Right forelimb (tissue), 1 donor: ENCODE measurements around the gene SLX9.

Source experiments
- DNase-seq: peaks from one replicate; pipeline ENCODE4 v3.0.0-alpha.2; 2018

Gene SLX9

GRCh38 chr21:44979687-44980561 lies 40.1 kb downstream of the SLX9 start:
- no peak for DNase-seq

DNA sequence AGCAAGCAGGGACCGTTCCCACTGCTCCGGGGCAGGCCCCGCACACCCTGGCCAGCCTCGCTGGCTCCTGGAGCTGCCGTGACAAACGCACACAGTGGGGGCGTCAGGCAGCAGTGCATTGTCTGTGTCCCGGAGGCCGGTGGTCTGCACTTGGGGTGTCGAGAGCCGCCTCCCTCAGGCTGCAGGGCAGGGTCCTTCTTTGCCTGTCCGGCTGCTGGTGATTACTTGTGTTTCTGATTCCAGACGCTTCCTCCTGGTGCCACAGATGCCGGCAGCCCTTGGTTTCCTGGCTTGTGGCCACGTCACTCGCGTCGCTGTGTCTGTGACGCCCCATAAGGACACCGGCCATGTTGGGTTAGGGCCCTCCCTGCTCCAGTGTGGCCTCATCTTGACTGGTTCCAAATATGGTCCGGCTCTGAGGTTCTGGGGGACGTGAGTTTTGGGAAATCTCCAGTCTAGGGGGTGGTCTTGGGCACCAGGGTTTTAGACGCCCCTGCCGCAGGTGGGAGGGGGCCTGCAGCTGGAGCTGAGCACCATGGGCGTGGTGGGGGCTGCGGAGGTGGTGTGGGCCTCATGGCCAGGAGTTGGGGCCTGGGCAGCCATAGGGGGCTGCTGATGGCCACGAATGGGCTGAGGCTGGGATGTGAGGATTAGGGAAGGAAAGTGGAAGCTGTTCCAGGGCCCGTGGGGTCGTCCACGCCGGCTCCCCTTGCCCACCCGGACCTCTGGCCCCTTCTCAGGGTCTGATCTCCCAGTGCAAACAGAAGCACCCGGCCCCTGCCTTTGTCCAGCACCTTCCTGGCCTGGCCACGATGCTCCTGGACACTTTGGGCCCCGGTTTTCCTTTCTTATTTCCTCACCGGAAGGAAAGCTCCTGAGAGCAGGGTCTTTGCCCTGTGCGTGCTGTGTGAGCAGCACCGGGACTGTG lies 41.0 kb downstream of the SLX9 start:
- DNase-seq = no peak

DNA sequence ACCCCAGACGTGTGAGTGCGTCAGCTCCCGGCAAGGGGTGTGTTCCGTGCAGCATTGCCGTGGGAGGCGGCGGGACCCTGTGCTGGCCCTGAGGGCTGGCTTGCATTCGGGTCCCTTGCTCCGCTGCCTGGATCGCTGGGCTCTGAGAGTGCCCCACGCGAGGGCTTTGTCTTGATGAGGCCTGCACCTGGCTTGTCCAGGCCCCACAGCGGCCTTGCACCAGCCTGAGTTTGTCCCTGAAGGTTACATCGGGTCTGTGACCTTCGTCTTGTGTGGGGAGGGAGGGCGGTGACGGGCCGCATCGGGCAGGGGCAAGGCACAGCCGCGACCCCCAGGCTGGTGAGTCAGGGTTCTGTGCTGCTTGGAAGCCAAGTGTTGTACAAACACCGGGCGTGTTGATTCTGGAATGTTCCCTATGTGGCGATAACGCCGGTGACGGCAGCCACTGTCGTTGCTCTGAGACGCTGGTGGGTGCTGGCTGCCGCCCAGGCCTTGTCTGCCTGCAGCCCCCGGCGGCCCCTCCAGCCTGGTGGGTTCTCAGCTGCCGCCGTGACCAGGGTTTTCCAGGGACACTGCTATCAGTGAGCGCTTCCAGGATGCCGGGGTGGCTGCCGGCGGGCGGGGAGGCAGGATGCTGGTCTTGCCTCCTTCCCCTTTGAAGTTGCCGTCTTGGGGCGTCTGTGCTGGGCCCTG lies 42.9 kb downstream of the SLX9 start:
- DNase-seq = no peak

GRCh38 chr21:44983421-44984206 lies 43.8 kb downstream of the SLX9 start:
- no peak for DNase-seq

DNA sequence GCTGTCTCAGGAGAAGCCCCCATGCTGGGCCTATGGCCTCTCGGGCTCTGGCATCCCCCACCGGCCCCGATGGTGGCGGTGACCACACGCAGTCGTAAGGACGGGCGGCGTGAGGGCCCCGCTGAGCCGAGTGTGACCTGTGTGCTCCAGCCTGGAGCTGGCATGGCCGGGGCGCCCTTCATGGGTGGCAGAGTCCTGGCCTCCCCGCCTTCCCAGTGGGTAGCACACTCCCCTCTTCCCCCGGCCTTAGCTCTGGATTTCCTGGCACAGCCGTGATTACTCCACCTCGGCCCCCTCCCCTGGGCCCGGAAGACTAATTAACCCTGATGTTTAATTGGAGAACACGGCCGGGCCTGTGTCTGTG lies 44.6 kb downstream of the SLX9 start:
- no peak for DNase-seq

DNA sequence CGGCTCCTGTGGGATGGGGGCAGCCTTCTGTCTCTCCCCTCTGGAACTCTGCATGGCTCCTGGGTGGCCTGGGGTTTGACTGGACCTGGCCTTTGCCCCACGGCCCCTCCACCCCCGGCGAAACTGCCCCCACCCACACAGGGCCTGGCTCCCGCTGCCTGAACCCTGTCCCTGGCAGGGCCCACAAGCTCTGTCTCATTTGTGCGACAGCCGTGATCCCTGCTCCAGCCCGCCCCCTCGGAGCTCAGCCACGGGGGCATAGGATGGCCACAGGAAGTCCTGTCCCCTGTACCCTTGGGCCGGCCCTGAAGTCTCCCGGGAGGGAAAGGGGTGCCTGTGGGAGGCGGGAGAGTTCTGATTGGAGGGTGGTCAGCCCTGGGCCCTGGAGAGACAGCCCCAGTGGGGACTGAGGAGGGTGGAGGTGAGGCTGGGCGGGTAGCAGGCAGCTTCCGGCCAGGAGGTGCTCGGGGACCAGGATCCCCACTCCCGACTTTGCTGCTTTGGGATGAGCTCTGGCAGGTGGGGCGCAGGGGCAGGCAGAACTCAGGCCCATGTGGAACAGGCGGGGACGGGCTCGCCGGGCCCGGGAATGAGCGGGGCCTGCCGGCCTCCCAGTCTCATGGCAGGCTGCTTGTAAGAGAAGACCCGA lies 45.1 kb downstream of the SLX9 start:
- no peak for DNase-seq

- no peak for DNase-seq
These were observed 45.9 kb downstream of the SLX9 start for GRCh38 chr21:44985441-44986401.

- no peak for DNase-seq
These were observed 46.9 kb downstream of the SLX9 start for GRCh38 chr21:44986471-44987291.

- DNase-seq = no peak
These were observed 47.6 kb downstream of the SLX9 start for GRCh38 chr21:44987301-44987885.

- no peak for DNase-seq
These were observed 48.2 kb downstream of the SLX9 start for GRCh38 chr21:44987886-44988606.

- no peak for DNase-seq
These were observed 49.0 kb downstream of the SLX9 start for GRCh38 chr21:44988607-44989536.

DNA sequence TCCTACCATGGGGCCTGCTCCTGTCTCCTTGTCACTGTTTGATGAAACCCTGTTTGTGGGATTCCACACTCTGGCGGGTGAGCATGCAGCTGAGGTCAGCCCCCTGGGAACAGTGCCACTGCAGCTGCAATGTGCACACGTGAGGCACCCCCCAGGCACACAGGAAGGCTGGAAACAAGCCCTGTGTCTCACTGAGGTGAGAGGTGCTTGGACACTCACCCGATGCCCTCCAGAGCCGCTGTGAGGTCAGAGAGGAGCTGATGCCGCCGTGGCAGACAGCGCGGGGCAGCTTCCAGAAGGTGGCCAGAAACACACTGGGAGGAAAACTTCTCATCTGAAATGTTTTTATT lies 49.7 kb downstream of the SLX9 start:
- DNase-seq = no peak

DNA sequence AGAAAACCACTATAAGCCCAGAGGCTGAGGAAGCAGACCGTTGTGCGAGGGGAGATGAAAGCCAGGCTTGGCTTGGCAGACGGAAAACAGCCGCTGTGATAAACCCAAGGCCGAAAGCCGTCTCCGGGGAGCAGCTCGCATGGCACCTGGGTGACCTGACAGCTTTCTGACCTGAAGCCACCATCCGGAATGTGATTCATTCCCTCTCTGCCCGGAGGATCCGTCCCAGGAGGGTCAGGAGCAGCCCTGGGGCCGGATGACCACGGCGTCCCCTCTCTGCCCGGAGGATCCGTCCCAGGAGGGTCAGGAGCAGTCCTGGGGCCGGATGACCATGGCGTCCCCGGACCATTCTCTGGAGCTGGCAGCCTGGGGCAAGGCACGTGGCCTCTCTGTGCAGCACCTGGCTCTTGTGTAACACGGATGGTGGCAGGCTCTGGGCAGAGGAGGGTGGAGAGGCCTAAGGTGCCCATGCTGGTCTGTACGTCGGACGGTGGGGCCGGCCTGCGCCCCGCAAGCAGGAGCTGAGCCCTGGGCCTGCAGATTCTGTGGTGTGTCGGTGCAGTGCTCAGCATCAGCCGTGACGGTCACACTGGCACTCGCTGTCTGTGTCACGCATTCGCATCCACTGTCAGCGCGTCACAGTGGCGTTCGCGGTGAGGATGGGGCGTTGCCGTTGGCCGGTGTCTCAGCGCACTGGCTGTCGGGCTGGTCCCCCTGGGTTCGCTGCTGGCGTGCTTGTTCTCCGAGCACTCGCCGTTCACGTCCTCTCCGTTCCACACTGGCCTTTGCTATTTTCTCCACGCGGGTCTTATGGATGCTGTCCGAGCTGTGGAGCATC lies 50.3 kb downstream of the SLX9 start:
- no peak for DNase-seq

DNA sequence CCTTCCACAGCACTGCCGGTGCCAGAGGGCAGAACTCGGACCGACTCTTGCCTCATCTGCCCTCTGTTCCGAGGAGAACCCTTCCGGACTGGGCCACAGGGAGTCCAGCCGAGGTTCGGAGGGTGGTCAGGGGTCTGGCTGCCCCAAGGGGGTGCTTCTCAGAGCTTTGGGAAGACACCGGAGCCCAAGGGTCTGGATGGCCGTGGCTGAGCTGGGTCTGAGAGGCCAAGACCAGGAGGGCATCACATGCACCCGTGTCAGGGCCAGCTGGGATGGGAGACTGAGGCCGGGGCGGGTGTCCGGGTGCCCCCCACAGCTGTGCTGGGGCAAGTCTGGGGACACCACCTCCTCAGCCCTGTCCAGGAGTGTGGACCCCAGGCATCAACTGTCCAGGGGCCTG lies 51.1 kb downstream of the SLX9 start:
- no peak for DNase-seq

- no peak for DNase-seq
These were observed 52.0 kb downstream of the SLX9 start for GRCh38 chr21:44991538-44992483.
